ENCODE data around the gene ADAMTS16. TPM values are rescaled to one million over a fixed set of nuclear protein-coding genes. Genes with fewer than 3 reads are reported as not detected.

ADAMTS16 gene
- total RNA-seq, 2 donors from 2014 or later: not detected

GRCh38 chr5:5289537-5289936 lies 149.4 kb downstream of the ADAMTS16 start:
- Mint-ChIP-seq H3K4me3 (no peak overlapping the region), H3K27me3 (peaks cover 8% of the 10 kb centered on the region), H3K36me3 (ENCODE audit: low read depth) (no peaks in the 10 kb centered on the region), H3K9me3 (peaks cover 1% of the 10 kb centered on the region), H3K4me1 (no peaks in the 10 kb centered on the region), H3K27ac (no peak overlapping the region)
- no peak for ATAC-seq (replicated peaks)

DNA sequence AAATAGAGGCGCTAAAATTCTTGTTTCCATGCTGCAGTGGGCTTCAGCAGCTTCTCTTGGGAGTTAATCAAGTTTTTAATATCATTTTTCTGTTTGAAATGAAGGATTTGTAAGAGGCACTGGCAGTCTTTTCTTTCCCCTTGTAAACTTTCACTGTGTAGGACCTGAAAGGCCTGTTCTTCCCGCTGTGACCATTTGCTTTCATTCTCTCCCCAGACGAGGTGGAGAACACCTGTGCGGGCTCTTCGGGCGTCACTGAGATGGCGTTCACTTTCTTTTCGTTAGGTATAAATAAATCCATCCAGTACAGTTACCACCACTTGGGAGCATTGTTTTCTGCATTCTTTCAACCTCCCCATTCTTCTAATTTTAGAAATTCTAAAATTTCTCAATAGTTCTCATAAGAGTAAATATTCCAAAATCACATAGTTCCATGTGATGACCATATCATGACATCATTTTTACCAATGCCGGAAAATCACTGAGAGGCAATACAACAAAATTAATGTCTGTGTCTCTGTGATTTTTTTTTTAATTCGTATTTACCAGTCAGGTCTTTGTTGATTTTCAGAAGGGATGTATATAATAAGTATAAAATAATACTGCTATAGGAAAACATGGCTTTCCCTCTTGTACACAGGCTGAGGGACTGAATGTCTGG lies 150.7 kb downstream of the ADAMTS16 start:
- ATAC-seq (replicated peaks): no peak
- Mint-ChIP-seq H3K36me3 (ENCODE audit: low read depth) (no peaks in the 10 kb centered on the region), H3K4me1 (no peaks in the 10 kb centered on the region), H3K27ac (no peak overlapping the region), H3K27me3 (peaks cover 8% of the 10 kb centered on the region), H3K4me3 (no peak overlapping the region), H3K9me3 (no peaks in the 10 kb centered on the region)

- ATAC-seq (replicated peaks): no peak
- Mint-ChIP-seq H3K4me1 (no peaks in the 10 kb centered on the region), H3K27me3 (peaks cover 7% of the 10 kb centered on the region), H3K27ac (no peak overlapping the region), H3K9me3 (no peaks in the 10 kb centered on the region), H3K4me3 (no peak overlapping the region), H3K36me3 (ENCODE audit: low read depth) (no peaks in the 10 kb centered on the region)
Observed at GRCh38 chr5:5291357-5291756, 151.2 kb downstream of the ADAMTS16 start.

GRCh38 chr5:5293029-5293428 lies 152.9 kb downstream of the ADAMTS16 start:
- Mint-ChIP-seq H3K36me3 (ENCODE audit: low read depth) (no peaks in the 10 kb centered on the region), H3K27ac (no peak overlapping the region), H3K4me1 (no peaks in the 10 kb centered on the region), H3K9me3 (no peaks in the 10 kb centered on the region), H3K27me3 (peaks cover 7% of the 10 kb centered on the region), H3K4me3 (no peak overlapping the region)
- no peak for ATAC-seq (replicated peaks)

GRCh38 chr5:5294429-5294828 lies 154.3 kb downstream of the ADAMTS16 start:
- Mint-ChIP-seq H3K4me1 (no peaks in the 10 kb centered on the region), H3K27ac (no peak overlapping the region), H3K9me3 (no peaks in the 10 kb centered on the region), H3K4me3 (no peak overlapping the region), H3K27me3 (peaks cover 7% of the 10 kb centered on the region), H3K36me3 (ENCODE audit: low read depth) (no peaks in the 10 kb centered on the region)
- ATAC-seq (replicated peaks): no peak

DNA sequence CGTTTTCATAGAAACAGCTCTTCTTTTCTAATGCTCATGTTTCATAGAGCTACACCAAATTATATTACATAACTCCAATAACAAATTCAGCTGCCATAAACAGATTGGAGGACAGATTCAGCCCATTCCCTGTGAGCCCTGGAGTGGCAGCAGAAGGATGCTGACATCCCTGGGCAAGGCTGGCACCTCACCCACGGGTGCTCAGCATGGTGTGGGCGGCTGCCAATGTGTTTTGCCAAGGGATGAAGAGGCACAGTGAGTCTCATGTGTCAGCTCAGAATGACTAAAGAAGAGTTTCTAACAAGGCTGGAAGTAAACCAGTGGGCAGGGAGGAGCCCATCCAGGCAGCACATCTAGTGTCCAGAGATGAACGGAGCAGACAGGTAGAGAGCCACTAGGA lies 155.2 kb downstream of the ADAMTS16 start:
- no peak for ATAC-seq (replicated peaks)
- H3K27ac Mint-ChIP-seq: no peak overlapping the region
- peaks cover 5% of the 10 kb centered on the region for H3K9me3 Mint-ChIP-seq
- no peak overlapping the region for H3K4me3 Mint-ChIP-seq
- H3K27me3 Mint-ChIP-seq: peaks cover 7% of the 10 kb centered on the region
- no peaks in the 10 kb centered on the region for H3K36me3 Mint-ChIP-seq (ENCODE audit: low read depth)
- H3K4me1 Mint-ChIP-seq: no peaks in the 10 kb centered on the region

DNA sequence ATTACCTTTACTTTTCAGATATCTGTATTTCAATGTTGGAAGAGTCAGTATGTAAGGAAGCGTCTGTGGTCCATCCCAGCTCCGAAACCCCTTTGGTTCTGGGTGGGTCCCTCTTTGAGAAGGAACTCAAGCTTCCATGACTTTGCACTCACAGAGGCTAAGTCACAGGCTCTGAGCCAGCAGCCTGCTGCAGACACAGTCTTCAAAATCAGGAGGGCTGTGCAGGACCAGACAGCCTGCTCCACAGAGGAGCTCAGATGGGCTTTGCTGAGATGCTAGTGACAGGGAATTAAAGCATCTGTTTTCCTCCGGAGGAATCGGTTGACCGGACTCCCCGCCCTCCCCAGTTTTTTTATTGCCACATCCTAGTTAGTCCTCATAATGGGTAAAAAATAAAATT lies 155.9 kb downstream of the ADAMTS16 start:
- Mint-ChIP-seq H3K27ac (no peak overlapping the region), H3K27me3 (peaks cover 7% of the 10 kb centered on the region), H3K9me3 (peaks cover 5% of the 10 kb centered on the region), H3K4me1 (no peaks in the 10 kb centered on the region), H3K4me3 (no peak overlapping the region), H3K36me3 (ENCODE audit: low read depth) (no peaks in the 10 kb centered on the region)
- ATAC-seq (replicated peaks): no peak

DNA sequence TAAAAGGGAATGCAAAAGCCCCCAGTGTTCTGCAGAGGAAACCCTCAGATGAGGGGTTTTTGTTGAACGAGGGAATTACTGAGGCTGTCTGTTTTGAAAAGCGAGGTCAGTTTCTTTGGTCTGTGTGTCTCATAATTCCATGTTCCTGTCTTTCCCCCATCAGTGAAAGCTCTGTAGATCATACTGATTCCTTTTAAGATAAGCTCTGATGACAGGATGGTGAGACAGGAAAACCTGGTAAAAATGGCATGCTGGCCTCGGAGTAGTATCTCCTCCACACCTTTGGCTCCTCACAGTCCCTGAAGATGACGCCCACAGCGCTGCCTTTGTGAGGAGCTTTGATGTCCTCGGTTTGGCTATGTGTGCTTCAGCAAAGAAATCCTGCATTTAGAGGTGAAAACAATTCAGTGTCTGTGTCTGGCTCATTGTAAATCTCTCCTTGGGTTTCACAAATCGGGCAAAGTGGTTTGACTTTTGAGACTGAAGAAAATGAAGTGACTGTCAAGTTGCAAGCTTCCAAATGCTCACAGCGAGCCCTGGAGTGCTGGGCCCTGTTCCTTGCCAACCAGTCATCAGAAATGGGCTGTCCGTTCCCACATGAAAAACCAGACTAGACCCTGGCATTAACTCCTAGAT lies 157.4 kb downstream of the ADAMTS16 start:
- Mint-ChIP-seq H3K4me3 (no peak overlapping the region), H3K27me3 (peaks cover 5% of the 10 kb centered on the region), H3K27ac (no peak overlapping the region), H3K36me3 (ENCODE audit: low read depth) (no peaks in the 10 kb centered on the region), H3K4me1 (no peaks in the 10 kb centered on the region), H3K9me3 (peaks cover 8% of the 10 kb centered on the region)
- no peak for ATAC-seq (replicated peaks)

- H3K36me3 Mint-ChIP-seq (ENCODE audit: low read depth): no peaks in the 10 kb centered on the region
- ATAC-seq (replicated peaks): no peak
Observed at GRCh38 chr5:5298068-5298633, 158.0 kb downstream of the ADAMTS16 start.

DNA sequence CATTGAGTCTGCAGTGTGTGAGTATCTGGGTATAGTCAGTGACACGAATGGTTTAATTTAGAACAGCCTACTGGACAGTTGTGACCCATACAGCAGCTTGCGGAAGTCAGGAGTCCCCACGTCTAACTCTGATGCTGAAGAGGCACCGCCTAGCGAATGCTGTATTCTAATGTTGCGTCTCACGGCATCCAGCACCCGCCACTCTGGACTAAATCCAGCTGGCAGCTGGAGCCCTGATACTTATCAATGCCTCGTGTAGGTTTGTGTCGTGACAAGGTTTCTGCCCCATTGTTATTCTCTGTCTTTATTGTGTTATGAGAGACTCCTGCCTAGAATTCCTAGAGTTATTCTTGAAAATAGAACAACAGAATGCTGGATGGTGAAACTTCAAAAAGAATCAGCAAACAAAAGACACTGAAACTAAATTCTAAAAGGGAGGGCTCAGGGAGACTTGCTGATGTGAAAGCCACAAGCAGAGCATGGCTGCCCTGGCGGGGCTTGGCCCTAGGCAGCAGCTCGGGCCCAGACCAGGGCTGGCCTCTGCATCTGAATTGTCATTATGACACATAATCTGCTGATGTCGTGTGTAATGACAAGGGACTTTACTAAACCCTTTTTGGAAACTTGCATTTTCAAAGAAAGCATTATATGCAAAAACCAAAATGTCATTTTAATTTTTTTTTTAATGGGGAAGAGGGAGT lies 158.9 kb downstream of the ADAMTS16 start:
- Mint-ChIP-seq H3K4me1 (no peaks in the 10 kb centered on the region), H3K36me3 (ENCODE audit: low read depth) (no peaks in the 10 kb centered on the region), H3K27me3 (peaks cover 3% of the 10 kb centered on the region), H3K4me3 (no peak overlapping the region), H3K27ac (no peak overlapping the region), H3K9me3 (peaks cover 8% of the 10 kb centered on the region)
- ATAC-seq (replicated peaks): no peak

More at GRCh38 chr5:5298068-5298633, 158.0 kb downstream of the ADAMTS16 start:
- H3K27ac Mint-ChIP-seq: no peak overlapping the region
- H3K27me3 Mint-ChIP-seq: peaks cover 3% of the 10 kb centered on the region
- H3K4me1 Mint-ChIP-seq: no peaks in the 10 kb centered on the region
- H3K4me3 Mint-ChIP-seq: no peak overlapping the region
- peaks cover 8% of the 10 kb centered on the region for H3K9me3 Mint-ChIP-seq

- Mint-ChIP-seq H3K4me3 (no peak overlapping the region), H3K36me3 (ENCODE audit: low read depth) (no peaks in the 10 kb centered on the region), H3K9me3 (peaks cover 8% of the 10 kb centered on the region), H3K4me1 (no peaks in the 10 kb centered on the region), H3K27ac (no peak overlapping the region), H3K27me3 (peaks cover 3% of the 10 kb centered on the region)
- ATAC-seq (replicated peaks): no peak
Observed at GRCh38 chr5:5301176-5301575, 161.0 kb downstream of the ADAMTS16 start.

DNA sequence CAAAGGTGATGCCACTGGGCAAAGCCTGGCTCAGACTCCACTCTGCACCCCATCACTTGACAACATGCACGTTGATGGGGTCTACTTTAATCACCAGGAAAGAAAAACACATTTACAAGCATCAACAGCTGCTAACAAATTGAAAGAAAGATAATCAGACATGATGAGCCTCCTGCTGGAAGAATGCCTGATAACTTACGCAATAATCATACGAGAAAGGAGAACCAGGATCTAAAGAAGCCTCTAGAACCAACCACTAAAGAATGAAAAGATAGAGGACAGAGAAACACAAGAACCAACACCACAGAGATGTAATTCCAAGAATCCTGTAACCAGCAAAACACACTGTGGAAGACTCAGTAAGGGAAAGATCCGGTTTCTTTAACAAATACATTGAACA lies 162.1 kb downstream of the ADAMTS16 start:
- ATAC-seq (replicated peaks): no peak
- Mint-ChIP-seq H3K4me1 (no peaks in the 10 kb centered on the region), H3K27me3 (peaks cover 3% of the 10 kb centered on the region), H3K36me3 (ENCODE audit: low read depth) (no peaks in the 10 kb centered on the region), H3K4me3 (no peak overlapping the region), H3K9me3 (peaks cover 8% of the 10 kb centered on the region), H3K27ac (no peak overlapping the region)

GRCh38 chr5:5303242-5303641 lies 163.1 kb downstream of the ADAMTS16 start:
- Mint-ChIP-seq H3K36me3 (ENCODE audit: low read depth) (no peaks in the 10 kb centered on the region), H3K4me1 (no peaks in the 10 kb centered on the region), H3K27ac (no peak overlapping the region), H3K9me3 (peaks cover 8% of the 10 kb centered on the region), H3K27me3 (peaks cover 3% of the 10 kb centered on the region), H3K4me3 (no peak overlapping the region)
- no peak for ATAC-seq (replicated peaks)

DNA sequence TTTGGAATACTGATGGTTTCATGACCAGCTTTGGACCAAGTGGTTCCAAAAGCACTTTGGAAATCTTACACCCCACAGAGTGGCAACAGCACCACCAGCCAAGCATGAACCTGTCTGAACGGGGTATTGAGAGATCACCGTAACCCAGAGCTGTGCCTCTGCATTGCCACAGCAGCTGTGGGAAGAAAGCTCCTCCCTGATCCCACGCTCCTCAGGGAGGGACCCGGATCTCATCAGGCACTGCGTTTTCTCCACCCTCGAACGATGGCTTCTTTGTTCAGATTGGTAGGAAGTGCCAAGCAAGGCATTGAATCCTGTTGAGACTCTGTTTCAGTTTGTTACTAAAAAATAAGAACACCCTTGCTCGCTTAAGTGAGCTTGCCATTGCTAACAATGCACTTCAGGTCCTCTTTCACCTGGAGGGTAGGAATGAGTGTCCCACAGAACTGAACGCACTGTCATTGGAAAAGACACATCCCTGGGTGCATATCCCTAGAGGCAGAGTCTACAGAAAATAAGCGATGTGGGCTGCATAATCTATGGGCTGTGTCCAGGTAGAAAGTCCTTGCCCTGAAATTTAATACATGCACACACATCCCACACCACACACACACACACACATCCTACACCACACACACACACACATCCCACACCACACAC lies 164.4 kb downstream of the ADAMTS16 start:
- Mint-ChIP-seq H3K4me3 (no peak overlapping the region), H3K27ac (no peak overlapping the region), H3K27me3 (peaks cover 3% of the 10 kb centered on the region), H3K9me3 (peaks cover 8% of the 10 kb centered on the region), H3K36me3 (ENCODE audit: low read depth) (no peaks in the 10 kb centered on the region), H3K4me1 (no peaks in the 10 kb centered on the region)
- ATAC-seq (replicated peaks): no peak
